Heart right ventricle (tissue), 16 donors: ENCODE measurements around the gene SLC26A4. TPM values are rescaled to one million over a fixed set of nuclear protein-coding genes. Genes with fewer than 3 reads are reported as not detected.
A peak's percentile ranks its signal among the peaks of the same experiment; 100 is the strongest.

ENCODE experiments used
- ATAC-seq, 8 donors: fragments of 200-7000 bp; cut with Tn5 transposase; one replicate each; pipeline ENCODE4 v1.9.1; 2020; ENCODE audit warnings: mild to moderate bottlenecking in 8 of 8, moderate library complexity in 8 of 8, moderate number of reproducible peaks in 1 of 8
- DNase-seq, 2 donors: peaks; one replicate each; pipeline ENCODE4 v3.0.0-alpha.2; 2020
- H3K27ac ChIP-seq, 10 donors: fragments of 200-600 bp; sonication (generic) in 2 of 10; one replicate each; pipeline versions ENCODE4 v1.5.0 to v1.8.0; 2020 to 2022; ENCODE audit warnings: mild to moderate bottlenecking in 3 of 10
- H3K27me3 ChIP-seq, 7 donors: fragments of 200-600 bp; one replicate each; pipeline ENCODE4 v1.8.0; 2021 to 2022; ENCODE audit warnings: mild to moderate bottlenecking in 2 of 7
- H3K36me3 ChIP-seq, 9 donors: fragments of 200-600 bp; sonication (generic) in 1 of 9; one replicate each; pipeline versions ENCODE4 v1.5.0 to v1.8.0; 2020 to 2022; ENCODE audit warnings: mild to moderate bottlenecking in 2 of 9
- H3K4me1 ChIP-seq, 9 donors: fragments of 200-600 bp; sonication (generic) in 1 of 9; one replicate each; pipeline versions ENCODE4 v1.5.0 to v1.8.0; 2020 to 2022; ENCODE audit warnings: mild to moderate bottlenecking in 4 of 9
- H3K4me3 ChIP-seq, 10 donors: fragments of 200-600 bp; sonication (generic) in 2 of 10; one replicate each; pipeline versions ENCODE4 v1.5.0 to v1.8.0; 2020 to 2022; ENCODE audit warnings: mild to moderate bottlenecking in 7 of 10, moderate library complexity in 2 of 10
- H3K9me3 ChIP-seq, 11 donors: fragments of 200-600 bp in 10 of 11; sonication (generic) in 2 of 11; one replicate each; pipeline versions ENCODE4 v1.5.0 to v1.8.0; 2013 to 2022; ENCODE audit warnings: mild to moderate bottlenecking in 2 of 11, control low read depth in 1 of 11, moderate library complexity in 1 of 11
- WGBS, 2 donors: extraction: QIAGEN DNeasy Blood & Tissue Kit; methylation state at CpG; one replicate each; pipeline ENCODE4 v1.1.7; 2013; ENCODE audit warnings: inconsistent platforms in 1 of 2; 5-methylcytosine and 5-hydroxymethylcytosine counted together
- intact Hi-C, 10 donors: fragments of 100-400 bp; cut with DNase I; formaldehyde crosslinking; loops; one replicate each; pipeline versions ENCODE4 v1.11.1 to v1.14.2; 2022
- polyA plus RNA-seq, 2 donors: library from polyadenylated mRNA; stranded (reverse); fragments of 200-250 nt; gene quantifications; one replicate each; pipeline ENCODE4 v1.2.3, GENCODE V29; 2013
- total RNA-seq, 10 donors: library from RNA; stranded (reverse); fragmentation: NEBNext Ultra II Directional in 3 of 10; extraction: Animal tissue kit (Norgen Biotek cat#: 25700) in 3 of 10; gene quantifications; one replicate each; pipeline versions ENCODE4 v1.2.1 to v1.2.4, GENCODE V29; 2021 to 2023
- TF ChIP-seq, protein P1 (sequence below), 9 donors: fragments of 200-600 bp; sonication (generic) in 2 of 9; IDR thresholded peaks; one replicate each; pipeline versions ENCODE4 v1.5.0 to v1.8.0; 2021 to 2022; ENCODE audit warnings: antibody characterized with exemption in 9 of 9, mild to moderate bottlenecking in 5 of 9, moderate library complexity in 1 of 9
- donor health status: Arrhythmogenic right ventricular cardiomyopathy.
- donor health status: ischemic (EF 13 %, LVEDD 7.1; RV severe dilation, severe dysfunction).
- donor health status: healthy with polysubstance abuse.
- donor health status: DM: no; HTN: yes; CAD: no.
- donor health status: DM: no; HTN: no; CAD: no.
- donor health status: ischemic (EF 25% LVEDD 6.9; RV normal size, moderate dysfunction).
- donor health status: ischemic (EF 25% LVEDD 5.7; RV mildly dilated, moderate dysfunction).
- donor health status: healthy.
- donor health status: DM: yes; HTN: yes; CAD: no.
- donor health status: Ischemic cardiomyopathy.
- donor health status: ischemic (EF 35%, LVEDD 5.7; RV mildly dilated, moderate dysfunction).
- donor health status: nonischemic (EF 11% LVEDD 7.7; RV severe dilation, severe dysfunction).
- donor health status: DM: yes; HTN: yes; CAD: no.
- donor health status: PGD.
- donor health status: ischemic (EF 29% LVEDD 5.4; RV normal size, mild dysfunction).
- donor health status: nonischemic (EF 23%, LVEDD 6.1; RV moderate dilation, normal function).

SLC26A4 gene
- total and polyA plus RNA-seq, 12 donors: 0.15 to 1.2 (median 0.69) TPM

DNA sequence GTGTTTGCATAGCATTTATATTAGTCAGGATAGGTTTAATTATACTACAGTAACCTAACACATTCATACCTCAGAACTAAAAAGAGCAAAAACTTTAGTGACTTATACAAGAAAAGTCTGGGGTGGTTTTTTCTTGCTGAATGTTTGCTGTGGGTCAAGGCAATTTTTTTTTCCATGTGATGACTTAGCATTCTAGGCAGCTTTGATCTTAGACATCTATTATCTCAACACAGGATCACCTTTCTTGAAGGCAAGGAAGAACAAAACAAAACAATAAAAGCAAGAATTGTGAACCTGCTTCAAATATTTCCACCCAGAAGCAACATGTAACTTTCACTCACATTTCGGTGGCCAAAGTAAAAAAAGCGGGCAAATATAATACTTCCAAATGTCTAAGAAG, 62.6 kb downstream of the SLC26A4 start:
- Histone ChIP-seq H3K4me3 (no peak overlapping the region), H3K27me3 (peaks cover 0 to 6% (median 0%) of the 10 kb centered on the region in 7 donors), H3K9me3 (no peaks in the 10 kb centered on the region), H3K27ac (no peak overlapping the region), H3K36me3 (no peaks in the 10 kb centered on the region), H3K4me1 (no peaks in the 10 kb centered on the region)
- TF ChIP-seq, protein P1, sequence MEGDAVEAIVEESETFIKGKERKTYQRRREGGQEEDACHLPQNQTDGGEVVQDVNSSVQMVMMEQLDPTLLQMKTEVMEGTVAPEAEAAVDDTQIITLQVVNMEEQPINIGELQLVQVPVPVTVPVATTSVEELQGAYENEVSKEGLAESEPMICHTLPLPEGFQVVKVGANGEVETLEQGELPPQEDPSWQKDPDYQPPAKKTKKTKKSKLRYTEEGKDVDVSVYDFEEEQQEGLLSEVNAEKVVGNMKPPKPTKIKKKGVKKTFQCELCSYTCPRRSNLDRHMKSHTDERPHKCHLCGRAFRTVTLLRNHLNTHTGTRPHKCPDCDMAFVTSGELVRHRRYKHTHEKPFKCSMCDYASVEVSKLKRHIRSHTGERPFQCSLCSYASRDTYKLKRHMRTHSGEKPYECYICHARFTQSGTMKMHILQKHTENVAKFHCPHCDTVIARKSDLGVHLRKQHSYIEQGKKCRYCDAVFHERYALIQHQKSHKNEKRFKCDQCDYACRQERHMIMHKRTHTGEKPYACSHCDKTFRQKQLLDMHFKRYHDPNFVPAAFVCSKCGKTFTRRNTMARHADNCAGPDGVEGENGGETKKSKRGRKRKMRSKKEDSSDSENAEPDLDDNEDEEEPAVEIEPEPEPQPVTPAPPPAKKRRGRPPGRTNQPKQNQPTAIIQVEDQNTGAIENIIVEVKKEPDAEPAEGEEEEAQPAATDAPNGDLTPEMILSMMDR (IDR thresholded peaks at IDR 0.05): no peak
- WGBS, 2 donors: 93 to 98% methylated on average over 2 of the region's 2 CpGs
- intact Hi-C loops: loop anchor here in 7 of 10 donors (5.0 to 10.0 kb wide), 7 partner anchors 108 to 528 kb away; partner anchors contain the start of gene BCAP29 (in 1 of the 7)
- ATAC-seq (no peak), DNase-seq (no peak)

DNA sequence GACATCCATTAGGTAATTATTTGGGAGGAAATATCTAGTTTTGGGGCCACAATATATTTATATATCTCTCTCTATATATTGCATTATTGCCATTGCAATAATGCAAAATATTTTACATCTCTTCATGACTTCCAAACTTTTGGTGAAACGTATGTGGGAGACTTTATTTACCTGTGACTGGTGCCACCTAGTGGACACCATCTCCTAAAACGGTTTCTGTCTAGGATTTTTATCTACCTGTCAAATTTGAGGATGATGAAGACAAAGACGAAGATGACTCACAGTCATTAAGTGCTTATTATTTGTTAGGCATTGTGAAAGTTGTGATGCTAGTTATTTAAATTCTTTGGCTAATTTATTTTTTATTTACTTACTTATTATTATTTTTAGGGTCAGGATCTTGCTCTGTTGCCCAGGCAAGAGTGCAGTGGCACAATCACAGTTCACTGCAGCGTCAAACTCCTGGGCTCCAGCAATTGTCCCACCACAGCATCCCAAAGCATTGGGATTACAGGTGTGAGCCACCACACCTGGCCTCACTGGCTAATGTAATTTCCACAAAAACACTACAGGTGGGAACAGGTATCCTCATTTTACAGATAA, 64.6 kb downstream of the SLC26A4 start:
- peak in 1 of 2 donors; percentile 42 for DNase-seq
- Histone ChIP-seq H3K27ac (no peak overlapping the region), H3K36me3 (no peaks in the 10 kb centered on the region), H3K27me3 (peaks cover 0 to 9% (median 0%) of the 10 kb centered on the region in 7 donors), H3K4me3 (no peak overlapping the region), H3K4me1 (no peaks in the 10 kb centered on the region), H3K9me3 (no peaks in the 10 kb centered on the region)
- intact Hi-C loops: loop anchor here in 9 of 10 donors (1.0 to 10.0 kb wide), 10 partner anchors 110 to 530 kb away; no protein-coding TSS in a partner anchor
- TF ChIP-seq, protein P1 (IDR thresholded peaks at IDR 0.05): peak; percentile 57 to 83 (median 74)
- ATAC-seq: no peak
- WGBS, 2 donors: 23 to 24% methylated on average over 4 of the region's 4 CpGs

DNA sequence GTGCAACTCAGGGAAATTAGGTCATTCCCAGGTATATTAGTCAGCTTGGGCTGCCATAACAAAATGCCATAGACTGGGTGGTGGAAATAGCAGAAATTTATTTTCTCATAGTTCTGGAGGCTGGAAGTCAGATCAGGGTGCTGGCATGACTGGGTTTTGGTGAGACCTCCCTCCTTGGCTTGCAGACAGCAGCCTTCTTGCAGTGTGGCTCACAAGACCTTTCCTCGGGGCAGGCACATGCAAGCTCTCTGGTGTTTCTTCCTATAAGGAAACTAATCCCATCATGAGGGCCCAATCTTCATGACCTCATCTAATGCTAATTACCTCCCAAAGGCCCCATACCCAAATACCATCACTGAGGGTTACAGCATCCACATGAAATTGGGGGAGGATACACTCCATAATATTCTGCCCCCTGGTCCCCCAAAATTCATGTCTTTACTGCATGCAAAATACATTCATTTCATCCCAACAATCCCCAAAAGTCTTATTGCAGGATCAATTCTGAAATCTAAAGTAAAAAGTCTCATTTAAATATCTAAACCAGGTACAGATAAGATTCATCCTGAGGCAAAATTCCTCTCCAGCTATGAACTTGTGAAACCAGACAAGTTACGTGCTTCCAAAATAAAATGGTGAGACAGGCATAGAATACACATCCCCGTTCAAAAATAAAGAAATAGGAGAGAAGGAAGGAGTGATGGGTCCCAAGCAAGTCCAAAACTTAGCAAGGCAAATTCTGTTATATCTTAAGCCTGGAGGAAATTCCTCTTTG, 65.9 kb downstream of the SLC26A4 start:
- H3K36me3 ChIP-seq: no peaks in the 10 kb centered on the region
- TF ChIP-seq, protein P1 (IDR thresholded peaks at IDR 0.05): no peak
- H3K27ac ChIP-seq: no peak overlapping the region
- H3K9me3 ChIP-seq: no peaks in the 10 kb centered on the region
- DNase-seq (no peak), ATAC-seq (no peak)
- WGBS, 2 donors: 80 to 87% methylated on average over 3 of the region's 3 CpGs
- no peak overlapping the region for H3K4me3 ChIP-seq
- no peaks in the 10 kb centered on the region for H3K4me1 ChIP-seq
- intact Hi-C loops: loop anchor here in 8 of 10 donors (2.0 to 10.0 kb wide), 8 partner anchors 112 to 532 kb away; no protein-coding TSS in a partner anchor
- H3K27me3 ChIP-seq: peaks cover 0 to 9% (median 0%) of the 10 kb centered on the region in 7 donors

DNA sequence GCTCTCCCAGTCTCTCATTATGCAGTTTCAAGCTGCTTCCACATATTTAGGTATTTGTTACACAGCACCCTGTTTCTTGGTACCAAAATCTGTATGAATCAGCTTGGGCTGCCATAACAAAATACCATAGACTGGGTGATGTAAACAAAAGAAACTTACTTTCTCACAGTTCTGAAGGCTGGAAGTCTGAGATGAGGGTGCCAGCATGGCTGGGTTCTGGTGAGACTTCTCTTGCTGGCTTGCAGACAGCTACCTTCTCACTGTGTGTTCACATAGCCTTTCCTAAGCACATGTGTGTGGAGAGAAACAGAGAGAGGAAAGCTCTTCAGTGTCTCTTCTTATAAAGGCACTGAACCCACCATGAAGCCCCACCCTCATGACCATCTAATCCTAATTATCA, 67.6 kb downstream of the SLC26A4 start:
- H3K4me3 ChIP-seq: no peak overlapping the region
- peaks cover 0 to 9% (median 0%) of the 10 kb centered on the region in 7 donors for H3K27me3 ChIP-seq
- TF ChIP-seq, protein P1 (IDR thresholded peaks at IDR 0.05): no peak
- ATAC-seq (no peak), DNase-seq (no peak)
- no peak overlapping the region for H3K27ac ChIP-seq
- H3K36me3 ChIP-seq: no peaks in the 10 kb centered on the region
- intact Hi-C loops: loop anchor here in 8 of 10 donors (5.0 to 10.0 kb wide), 7 partner anchors 113 to 533 kb away; no protein-coding TSS in a partner anchor
- no peaks in the 10 kb centered on the region for H3K9me3 ChIP-seq
- H3K4me1 ChIP-seq: no peaks in the 10 kb centered on the region
